ENCODE data around the gene GHR.

GRCh38 chr5:42387563-42387962 is 35.7 kb upstream of the GHR start:
- TF ChIP-seq, protein P1, sequence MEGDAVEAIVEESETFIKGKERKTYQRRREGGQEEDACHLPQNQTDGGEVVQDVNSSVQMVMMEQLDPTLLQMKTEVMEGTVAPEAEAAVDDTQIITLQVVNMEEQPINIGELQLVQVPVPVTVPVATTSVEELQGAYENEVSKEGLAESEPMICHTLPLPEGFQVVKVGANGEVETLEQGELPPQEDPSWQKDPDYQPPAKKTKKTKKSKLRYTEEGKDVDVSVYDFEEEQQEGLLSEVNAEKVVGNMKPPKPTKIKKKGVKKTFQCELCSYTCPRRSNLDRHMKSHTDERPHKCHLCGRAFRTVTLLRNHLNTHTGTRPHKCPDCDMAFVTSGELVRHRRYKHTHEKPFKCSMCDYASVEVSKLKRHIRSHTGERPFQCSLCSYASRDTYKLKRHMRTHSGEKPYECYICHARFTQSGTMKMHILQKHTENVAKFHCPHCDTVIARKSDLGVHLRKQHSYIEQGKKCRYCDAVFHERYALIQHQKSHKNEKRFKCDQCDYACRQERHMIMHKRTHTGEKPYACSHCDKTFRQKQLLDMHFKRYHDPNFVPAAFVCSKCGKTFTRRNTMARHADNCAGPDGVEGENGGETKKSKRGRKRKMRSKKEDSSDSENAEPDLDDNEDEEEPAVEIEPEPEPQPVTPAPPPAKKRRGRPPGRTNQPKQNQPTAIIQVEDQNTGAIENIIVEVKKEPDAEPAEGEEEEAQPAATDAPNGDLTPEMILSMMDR (conservative IDR thresholded peaks at IDR 0.05; ENCODE audit: low read length): no peak
- no peak for TF ChIP-seq EZH2phosphoT487 (IDR thresholded peaks at IDR 0.05; ENCODE audit: borderline replicate concordance, low read depth, low read length)
